GM21825 (cell line): ENCODE data around the gene SEMA4C.
"Not testable (repeated sequence)": the region's sequence is repeated elsewhere in the genome, so short reads cannot be mapped to it uniquely, and the experiment has no call there.

ENCODE experiments used
- ATAC-seq: cut with Tn5 transposase; IDR thresholded peaks from one replicate; pipeline ENCODE4 v1.9.1; 2021; ENCODE audit warnings: mild to moderate bottlenecking, moderate library complexity; ENCODE audit not compliant: unreplicated experiment

Gene SEMA4C

GRCh38 chr2:96898135-96898505 is 28.2 kb upstream of the SEMA4C start:
- no peak for ATAC-seq

- ATAC-seq: no peak
Measured at GRCh38 chr2:96897491-96898134, 27.7 kb upstream of the SEMA4C start.

GRCh38 chr2:96895746-96896651 is 26.1 kb upstream of the SEMA4C start:
- no peak for ATAC-seq

GRCh38 chr2:96895032-96895745 is 25.3 kb upstream of the SEMA4C start:
- no peak for ATAC-seq

- ATAC-seq: no peak
Measured at GRCh38 chr2:96894151-96894531, 24.3 kb upstream of the SEMA4C start.

GRCh38 chr2:96893289-96894150 is 23.6 kb upstream of the SEMA4C start:
- ATAC-seq: no peak

- no peak for ATAC-seq
Measured at GRCh38 chr2:96891591-96892333, 21.9 kb upstream of the SEMA4C start.

GRCh38 chr2:96890726-96891385 is 21.0 kb upstream of the SEMA4C start:
- no peak for ATAC-seq

- ATAC-seq: no peak
Measured at GRCh38 chr2:96890252-96890651, 20.4 kb upstream of the SEMA4C start.

- not testable (repeated sequence) for ATAC-seq
Measured at GRCh38 chr2:96889502-96889901, 19.6 kb upstream of the SEMA4C start.

GRCh38 chr2:96888072-96889011 is 18.5 kb upstream of the SEMA4C start:
- ATAC-seq: no peak

- ATAC-seq: no peak
Measured at GRCh38 chr2:96887493-96888012, 17.7 kb upstream of the SEMA4C start.

GRCh38 chr2:96885432-96886347 is 15.8 kb upstream of the SEMA4C start:
- ATAC-seq: no peak

GRCh38 chr2:96884299-96885094 is 14.6 kb upstream of the SEMA4C start:
- no peak for ATAC-seq

- ATAC-seq: no peak
Measured at GRCh38 chr2:96883306-96883705, 13.4 kb upstream of the SEMA4C start.

GRCh38 chr2:96882906-96883305 is 13.0 kb upstream of the SEMA4C start:
- ATAC-seq: no peak
